Naive thymus-derived CD4-positive, alpha-beta T cell (primary cell): ENCODE results near the gene HID1. TPM values are rescaled to one million over a fixed set of nuclear protein-coding genes. Genes with fewer than 3 reads are reported as not detected.
A peak's percentile ranks its signal among the peaks of the same experiment; 100 is the strongest.

Experiments used
- ATAC-seq: fragments of 150-1000 bp; cut with Tn5 transposase; 2 replicates; pipeline ENCODE4 v1.10.0; 2021; ENCODE audit warnings: mild to moderate bottlenecking, moderate library complexity
- CTCF ChIA-PET: fragments of 350-600 bp; sonication (Branson Sonifier 250); formaldehyde crosslinking; loops from one replicate; lab custom pipeline; 2021; ENCODE audit warnings: antibody characterized with exemption; lab: Charles Lee
- POLR2A ChIA-PET: fragments of 350-600 bp; sonication (Branson Sonifier 250); formaldehyde crosslinking; loops from one replicate; lab custom pipeline; 2021; ENCODE audit warnings: antibody characterized with exemption, inconsistent platforms; lab: Charles Lee
- DNase-seq, 9 donors: peaks; one replicate each; pipeline versions ENCODE4 v3.0.0 to v3.0.0-alpha.2; 2020 to 2022; ENCODE audit warnings: mixed read lengths in 1 of 9
- H3K27ac ChIP-seq: one replicate; pipeline ENCODE4 v1.7.0; 2013; ENCODE audit warnings: mild to moderate bottlenecking, low read depth, low read length, moderate library complexity
- H3K27me3 ChIP-seq, 2 donors: one replicate each; pipeline ENCODE4 v1.7.0; 2013; ENCODE audit warnings: low read length in 2 of 2, mild to moderate bottlenecking in 2 of 2, moderate library complexity in 2 of 2; ENCODE audit not compliant: control insufficient read depth in 2 of 2, insufficient read depth in 2 of 2
- H3K36me3 ChIP-seq, 3 experiments: 1 replicate in 2 of 3; 2 replicates in 1 of 3; pipeline ENCODE4 v1.7.0; 2013; ENCODE audit warnings: low read length in 3 of 3, mild to moderate bottlenecking in 3 of 3, moderate library complexity in 1 of 3; ENCODE audit not compliant: insufficient read depth in 3 of 3, control insufficient read depth in 2 of 3
- H3K4me1 ChIP-seq, 2 donors: one replicate each; pipeline ENCODE4 v1.7.0; 2013; ENCODE audit warnings: low read length in 2 of 2, mild to moderate bottlenecking in 2 of 2, moderate library complexity in 1 of 2; ENCODE audit not compliant: control insufficient read depth in 2 of 2, insufficient read depth in 2 of 2
- H3K4me3 ChIP-seq: 2 replicates; pipeline ENCODE4 v1.7.0; 2013; ENCODE audit warnings: mild to moderate bottlenecking, low read length
- H3K9me3 ChIP-seq, 3 experiments: 1 replicate in 2 of 3; 2 replicates in 1 of 3; pipeline ENCODE4 v1.7.0; 2013; ENCODE audit warnings: low read length in 3 of 3; ENCODE audit not compliant: control insufficient read depth in 2 of 3
- H3K27ac Mint-ChIP-seq, 9 donors: one replicate each; pipeline ENCODE4 v1.8.0; 2020 to 2022; ENCODE audit warnings: mixed read lengths in 9 of 9, mild to moderate bottlenecking in 8 of 9, moderate library complexity in 5 of 9, inconsistent platforms in 2 of 9
- H3K27me3 Mint-ChIP-seq, 5 donors: one replicate each; pipeline ENCODE4 v1.8.0; 2021 to 2022; ENCODE audit warnings: mixed read lengths in 5 of 5, mild to moderate bottlenecking in 1 of 5
- H3K36me3 Mint-ChIP-seq, 5 donors: one replicate each; pipeline ENCODE4 v1.8.0; 2020 to 2022; ENCODE audit warnings: mixed read lengths in 5 of 5, mild to moderate bottlenecking in 3 of 5, inconsistent platforms in 1 of 5
- H3K4me1 Mint-ChIP-seq, 7 donors: one replicate each; pipeline ENCODE4 v1.8.0; 2020 to 2022; ENCODE audit warnings: mixed read lengths in 7 of 7, mild to moderate bottlenecking in 3 of 7, inconsistent platforms in 1 of 7
- H3K4me3 Mint-ChIP-seq, 10 donors: one replicate each; pipeline ENCODE4 v1.8.0; 2020 to 2022; ENCODE audit warnings: mild to moderate bottlenecking in 10 of 10, mixed read lengths in 10 of 10, moderate library complexity in 6 of 10, inconsistent platforms in 2 of 10
- H3K9me3 Mint-ChIP-seq, 11 donors: one replicate each; pipeline ENCODE4 v1.8.0; 2020 to 2022; ENCODE audit warnings: mixed read lengths in 11 of 11, mild to moderate bottlenecking in 4 of 11, inconsistent platforms in 1 of 11, moderate library complexity in 1 of 11
- intact Hi-C, 2 donors: fragments of 100-400 bp; cut with micrococcal nuclease; formaldehyde crosslinking; loops; one replicate each; pipeline ENCODE4 v1.15.1; 2023
- polyA plus RNA-seq, 2 donors: library from polyadenylated mRNA; unstranded; fragments of 300-500 nt; fragmentation: Illumina TruSeq; gene quantifications; one replicate each; pipeline ENCODE4 v1.2.3, GENCODE V29; 2021
- total RNA-seq, 6 experiments: library from RNA in 5 of 6; stranded (reverse) in 5 of 6; gene quantifications; 1 replicate in 5 of 6; 2 replicates in 1 of 6; pipeline ENCODE4 v1.2.3 and lab custom pipeline; 2021 to 2026

The HID1 gene
- total and polyA plus RNA-seq, 7 experiments from 2014 or later: 0.60 to 25.2 (median 11.7) TPM

DNA sequence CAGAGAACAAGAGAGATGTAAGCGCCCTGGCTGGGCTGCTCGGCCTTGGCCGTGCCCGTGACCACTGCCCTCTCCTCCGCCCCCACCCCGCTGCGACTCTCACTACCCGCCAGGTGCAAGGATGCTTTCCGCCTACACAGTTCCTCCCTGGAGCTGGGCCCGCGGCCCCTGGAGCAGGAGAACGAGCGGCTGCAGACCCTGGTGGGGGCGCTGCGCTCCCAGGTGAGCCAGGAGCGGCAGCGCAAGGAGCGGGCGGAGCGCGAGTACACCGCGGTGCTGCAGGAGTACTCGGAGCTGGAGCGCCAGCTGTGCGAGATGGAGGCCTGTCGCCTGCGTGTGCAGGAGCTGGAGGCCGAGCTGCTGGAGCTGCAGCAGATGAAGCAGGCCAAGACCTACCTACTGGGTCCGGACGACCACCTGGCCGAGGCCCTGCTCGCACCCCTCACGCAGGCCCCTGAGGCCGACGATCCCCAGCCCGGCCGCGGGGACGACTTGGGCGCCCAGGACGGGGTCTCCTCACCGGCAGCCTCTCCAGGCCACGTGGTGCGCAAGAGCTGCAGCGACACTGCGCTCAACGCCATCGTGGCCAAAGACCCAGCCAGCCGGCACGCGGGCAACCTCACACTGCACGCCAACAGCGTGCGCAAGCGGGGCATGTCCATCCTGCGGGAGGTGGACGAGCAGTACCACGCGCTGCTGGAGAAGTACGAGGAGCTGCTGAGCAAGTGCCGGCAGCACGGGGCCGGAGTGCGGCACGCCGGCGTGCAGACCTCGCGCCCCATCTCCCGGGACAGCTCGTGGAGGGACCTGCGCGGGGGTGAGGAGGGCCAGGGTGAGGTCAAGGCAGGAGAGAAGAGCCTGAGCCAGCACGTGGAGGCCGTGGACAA lies 30.8 kb upstream of the HID1 start:
- H3K27ac ChIP-seq: no peak overlapping the region
- intact Hi-C loops: no loop called here
- H3K4me1 ChIP-seq: no peaks in the 10 kb centered on the region
- H3K36me3 ChIP-seq: no peaks in the 10 kb centered on the region
- Mint-ChIP-seq H3K36me3 (no peaks in the 10 kb centered on the region), H3K27me3 (peaks cover 0 to 5% (median 0%) of the 10 kb centered on the region in 5 donors), H3K4me3 (no peak overlapping the region), H3K9me3 (no peaks in the 10 kb centered on the region), H3K27ac (no peak overlapping the region), H3K4me1 (peaks cover 0 to 9% (median 3%) of the 10 kb centered on the region in 7 donors)
- DNase-seq (no peak), ATAC-seq (no peak)
- H3K27me3 ChIP-seq: no peaks in the 10 kb centered on the region
- no peaks in the 10 kb centered on the region for H3K9me3 ChIP-seq
- ChIA-PET POLR2A (interaction anchor here (0.7 kb wide), 1 partner anchor 39 kb away, joined by 3 read pairs; no protein-coding TSS in a partner anchor), CTCF (interaction anchor here (1.0 kb wide), 1 partner anchor 111 kb away, joined by 3 read pairs; no protein-coding TSS in a partner anchor)
- no peak overlapping the region for H3K4me3 ChIP-seq

GRCh38 chr17:75001915-75002843 lies 29.6 kb upstream of the HID1 start:
- ATAC-seq: no peak
- peaks cover 0 to 5% (median 0%) of the 10 kb centered on the region in 5 donors for H3K27me3 Mint-ChIP-seq
- ChIA-PET POLR2A (interaction anchor here (0.5 kb wide), 1 partner anchor 196 kb away, joined by 4 read pairs; no protein-coding TSS in a partner anchor), CTCF (no interaction called here)
- Histone ChIP-seq H3K4me1 (no peaks in the 10 kb centered on the region), H3K9me3 (no peaks in the 10 kb centered on the region), H3K27ac (no peak overlapping the region), H3K27me3 (no peaks in the 10 kb centered on the region), H3K36me3 (no peaks in the 10 kb centered on the region), H3K4me3 (no peak overlapping the region)
- peaks cover 0 to 10% (median 5%) of the 10 kb centered on the region in 7 donors for H3K4me1 Mint-ChIP-seq
- no peaks in the 10 kb centered on the region for H3K36me3 Mint-ChIP-seq
- intact Hi-C loops: no loop called here
- peaks cover 0 to 2% (median 0%) of the 10 kb centered on the region in 11 donors for H3K9me3 Mint-ChIP-seq
- no peak overlapping the region for H3K27ac Mint-ChIP-seq
- no peak for DNase-seq
- H3K4me3 Mint-ChIP-seq: no peak overlapping the region

- ChIA-PET POLR2A (interaction anchor here (0.8 to 1.6 kb wide), 5 partner anchors 11 to 226 kb away, joined by 3 to 7 read pairs (median 3); partner anchors contain the start of genes CDR2L and MRPL58), CTCF (interaction anchor here (0.6 kb wide), 1 partner anchor 13 kb away, joined by 3 read pairs; the partner anchor contains the start of gene MRPL58)
- ATAC-seq: no peak
- Mint-ChIP-seq H3K36me3 (no peaks in the 10 kb centered on the region), H3K27me3 (no peaks in the 10 kb centered on the region), H3K27ac (no peak overlapping the region), H3K4me1 (peaks cover 0 to 10% (median 5%) of the 10 kb centered on the region in 7 donors), H3K9me3 (peaks cover 0 to 2% (median 0%) of the 10 kb centered on the region in 11 donors), H3K4me3 (no peak overlapping the region)
- no peaks in the 10 kb centered on the region for H3K27me3 ChIP-seq
- intact Hi-C loops: no loop called here
- no peak overlapping the region for H3K4me3 ChIP-seq
- no peak for DNase-seq
- H3K9me3 ChIP-seq: no peaks in the 10 kb centered on the region
- H3K36me3 ChIP-seq: no peaks in the 10 kb centered on the region
- no peak overlapping the region for H3K27ac ChIP-seq
- no peaks in the 10 kb centered on the region for H3K4me1 ChIP-seq
Measured at GRCh38 chr17:74999523-74999922, 27.0 kb upstream of the HID1 start.

DNA sequence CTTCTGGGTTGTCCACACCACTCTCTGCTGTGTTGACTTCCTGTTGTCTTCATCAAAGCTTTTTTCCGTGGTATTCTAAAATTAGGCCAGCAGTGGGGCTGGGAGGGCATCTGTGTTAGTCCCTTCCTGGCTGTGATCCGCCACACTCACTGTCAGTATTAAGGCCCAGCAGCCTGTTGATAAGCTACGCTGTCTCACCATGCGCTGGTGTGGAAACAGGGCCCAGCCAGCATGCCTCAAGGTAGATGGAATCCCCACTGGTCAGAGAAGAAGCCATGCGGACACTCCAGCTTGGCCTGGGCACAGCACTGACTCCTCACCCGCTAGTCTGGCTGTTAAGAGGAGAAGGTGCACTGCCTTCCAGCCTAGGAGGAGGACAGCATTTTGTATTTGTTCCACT lies 26.2 kb upstream of the HID1 start:
- Mint-ChIP-seq H3K4me1 (peaks cover 0 to 10% (median 5%) of the 10 kb centered on the region in 7 donors), H3K9me3 (peaks cover 0 to 2% (median 0%) of the 10 kb centered on the region in 11 donors), H3K27ac (peak overlapping the region in 1 of 9 donors; percentile 12), H3K36me3 (no peaks in the 10 kb centered on the region), H3K27me3 (no peaks in the 10 kb centered on the region), H3K4me3 (no peak overlapping the region)
- no peaks in the 10 kb centered on the region for H3K4me1 ChIP-seq
- H3K4me3 ChIP-seq: no peak overlapping the region
- H3K27ac ChIP-seq: no peak overlapping the region
- no peaks in the 10 kb centered on the region for H3K9me3 ChIP-seq
- DNase-seq (no peak), ATAC-seq (no peak)
- H3K27me3 ChIP-seq: no peaks in the 10 kb centered on the region
- ChIA-PET POLR2A (interaction anchor here (0.7 to 1.6 kb wide), 2 partner anchors 9 to 14 kb away, joined by 3 to 7 read pairs; partner anchors contain the start of gene MRPL58), CTCF (no interaction called here)
- intact Hi-C loops: no loop called here
- H3K36me3 ChIP-seq: no peaks in the 10 kb centered on the region

GRCh38 chr17:74995847-74996246 lies 23.3 kb upstream of the HID1 start:
- Mint-ChIP-seq H3K27ac (no peak overlapping the region), H3K36me3 (no peaks in the 10 kb centered on the region), H3K27me3 (peaks cover 0 to 4% (median 0%) of the 10 kb centered on the region in 5 donors), H3K4me1 (peaks cover 0 to 10% (median 5%) of the 10 kb centered on the region in 7 donors), H3K4me3 (no peak overlapping the region), H3K9me3 (peaks cover 0 to 2% (median 0%) of the 10 kb centered on the region in 11 donors)
- Histone ChIP-seq H3K27me3 (no peaks in the 10 kb centered on the region), H3K9me3 (no peaks in the 10 kb centered on the region), H3K27ac (no peak overlapping the region), H3K4me3 (no peak overlapping the region), H3K4me1 (no peaks in the 10 kb centered on the region), H3K36me3 (no peaks in the 10 kb centered on the region)
- ChIA-PET CTCF (interaction anchor here (0.8 to 1.1 kb wide), 2 partner anchors 19 to 35 kb away, joined by 3 read pairs; no protein-coding TSS in a partner anchor), POLR2A (interaction anchor here (1.0 kb wide), 2 partner anchors 14 to 16 kb away, joined by 3 to 4 read pairs; partner anchors contain the start of gene MRPL58)
- intact Hi-C loops: no loop called here
- ATAC-seq: no peak
- no peak for DNase-seq

DNA sequence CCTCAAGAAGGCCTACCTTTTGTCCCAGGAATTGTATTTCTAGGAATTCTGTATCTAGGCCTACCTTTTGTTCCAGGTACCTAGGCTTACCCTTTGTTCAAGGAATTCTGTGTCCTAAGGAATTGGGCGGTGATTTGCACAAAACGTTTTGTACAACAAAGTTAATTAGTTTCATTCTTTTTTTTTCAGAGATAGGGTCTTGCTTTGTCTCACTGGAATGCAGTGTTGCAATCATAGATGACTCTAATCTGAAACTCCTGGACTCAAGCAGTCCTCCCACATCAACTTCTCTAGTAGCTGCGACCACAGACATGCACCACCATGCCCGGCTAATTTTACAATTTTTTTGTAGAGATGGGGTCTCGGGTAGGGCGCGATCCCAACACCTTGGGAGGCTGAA lies 21.9 kb upstream of the HID1 start:
- intact Hi-C loops: no loop called here
- Mint-ChIP-seq H3K27me3 (peaks cover 0 to 13% (median 0%) of the 10 kb centered on the region in 5 donors), H3K27ac (no peak overlapping the region), H3K36me3 (no peaks in the 10 kb centered on the region), H3K9me3 (peaks cover 0 to 2% (median 0%) of the 10 kb centered on the region in 11 donors), H3K4me1 (peaks cover 0 to 10% (median 5%) of the 10 kb centered on the region in 7 donors), H3K4me3 (no peak overlapping the region)
- no peak overlapping the region for H3K4me3 ChIP-seq
- H3K9me3 ChIP-seq: no peaks in the 10 kb centered on the region
- no peaks in the 10 kb centered on the region for H3K27me3 ChIP-seq
- no peak overlapping the region for H3K27ac ChIP-seq
- ChIA-PET CTCF (no interaction called here), POLR2A (no interaction called here)
- no peaks in the 10 kb centered on the region for H3K36me3 ChIP-seq
- ATAC-seq (no peak), DNase-seq (no peak)
- H3K4me1 ChIP-seq: no peaks in the 10 kb centered on the region
